ENCODE results near the gene SOX18. TPM values are rescaled to one million over a fixed set of nuclear protein-coding genes. Genes with fewer than 3 reads are reported as not detected.
"Not testable (repeated sequence)": the region's sequence is repeated elsewhere in the genome, so short reads cannot be mapped to it uniquely, and the experiment has no call there.

The SOX18 gene
- total RNA-seq, 2 donors from 2014 or later, result 2.3 to 2.8 TPM

DNA sequence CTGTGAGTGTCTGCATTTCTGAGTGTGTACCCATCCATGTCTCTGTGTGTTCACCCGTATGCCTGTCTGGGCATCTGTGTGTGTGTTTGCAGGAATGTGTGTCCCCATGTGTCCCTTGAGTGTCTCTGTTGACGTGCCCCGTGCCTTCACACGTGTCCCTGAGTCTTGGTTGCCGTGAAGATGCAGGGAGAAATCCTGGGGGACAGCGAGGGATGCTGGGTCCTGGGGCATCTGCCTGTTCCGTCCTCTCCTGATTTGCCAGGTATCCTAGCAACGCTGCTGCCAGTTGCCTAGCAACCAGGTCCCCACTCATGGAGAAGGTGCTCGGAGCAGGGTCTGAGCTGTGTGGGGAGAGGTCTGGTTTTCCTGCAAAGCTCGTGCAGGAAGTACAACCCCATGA is 40.7 kb upstream of the SOX18 start:
- H3K4me1 ChIP-seq (ENCODE audit: control insufficient read depth, insufficient read depth, low read length), result no peaks in the 10 kb centered on the region
- no peak overlapping the region for H3K27ac ChIP-seq (ENCODE audit: low read depth, low read length)
- H3K27me3 Mint-ChIP-seq (ENCODE audit: insufficient read depth), result peaks cover 29% of the 10 kb centered on the region
- H3K36me3 ChIP-seq (ENCODE audit: control insufficient read depth, insufficient read depth, low read length), result no peaks in the 10 kb centered on the region
- H3K9me3 Mint-ChIP-seq, result no peaks in the 10 kb centered on the region
- no peaks in the 10 kb centered on the region for H3K9me3 ChIP-seq (ENCODE audit: control insufficient read depth, low read length)
- H3K27ac Mint-ChIP-seq, result no peak overlapping the region
- no peaks in the 10 kb centered on the region for H3K4me1 Mint-ChIP-seq
- H3K36me3 Mint-ChIP-seq (ENCODE audit: low read depth), result no peaks in the 10 kb centered on the region
- peaks cover 27% of the 10 kb centered on the region for H3K27me3 ChIP-seq (ENCODE audit: control insufficient read depth, insufficient read depth, low read length, poor library complexity, severe bottlenecking)
- H3K4me3 ChIP-seq (ENCODE audit: low read length), result no peak overlapping the region
- WGBS, 2 experiments (ENCODE audit: insufficient coverage in 1 of 2, insufficient read length in 1 of 2), result 80 to 82% methylated on average over 10 of the region's 10 CpGs
- no peak overlapping the region for H3K9ac ChIP-seq (ENCODE audit: extremely low read depth, low read length, poor library complexity, severe bottlenecking)
- H3K4me3 Mint-ChIP-seq, result no peak overlapping the region
- TF ChIP-seq, protein P1, sequence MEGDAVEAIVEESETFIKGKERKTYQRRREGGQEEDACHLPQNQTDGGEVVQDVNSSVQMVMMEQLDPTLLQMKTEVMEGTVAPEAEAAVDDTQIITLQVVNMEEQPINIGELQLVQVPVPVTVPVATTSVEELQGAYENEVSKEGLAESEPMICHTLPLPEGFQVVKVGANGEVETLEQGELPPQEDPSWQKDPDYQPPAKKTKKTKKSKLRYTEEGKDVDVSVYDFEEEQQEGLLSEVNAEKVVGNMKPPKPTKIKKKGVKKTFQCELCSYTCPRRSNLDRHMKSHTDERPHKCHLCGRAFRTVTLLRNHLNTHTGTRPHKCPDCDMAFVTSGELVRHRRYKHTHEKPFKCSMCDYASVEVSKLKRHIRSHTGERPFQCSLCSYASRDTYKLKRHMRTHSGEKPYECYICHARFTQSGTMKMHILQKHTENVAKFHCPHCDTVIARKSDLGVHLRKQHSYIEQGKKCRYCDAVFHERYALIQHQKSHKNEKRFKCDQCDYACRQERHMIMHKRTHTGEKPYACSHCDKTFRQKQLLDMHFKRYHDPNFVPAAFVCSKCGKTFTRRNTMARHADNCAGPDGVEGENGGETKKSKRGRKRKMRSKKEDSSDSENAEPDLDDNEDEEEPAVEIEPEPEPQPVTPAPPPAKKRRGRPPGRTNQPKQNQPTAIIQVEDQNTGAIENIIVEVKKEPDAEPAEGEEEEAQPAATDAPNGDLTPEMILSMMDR (conservative IDR thresholded peaks at IDR 0.05), result no peak
- DNase-seq, result no peak

DNA sequence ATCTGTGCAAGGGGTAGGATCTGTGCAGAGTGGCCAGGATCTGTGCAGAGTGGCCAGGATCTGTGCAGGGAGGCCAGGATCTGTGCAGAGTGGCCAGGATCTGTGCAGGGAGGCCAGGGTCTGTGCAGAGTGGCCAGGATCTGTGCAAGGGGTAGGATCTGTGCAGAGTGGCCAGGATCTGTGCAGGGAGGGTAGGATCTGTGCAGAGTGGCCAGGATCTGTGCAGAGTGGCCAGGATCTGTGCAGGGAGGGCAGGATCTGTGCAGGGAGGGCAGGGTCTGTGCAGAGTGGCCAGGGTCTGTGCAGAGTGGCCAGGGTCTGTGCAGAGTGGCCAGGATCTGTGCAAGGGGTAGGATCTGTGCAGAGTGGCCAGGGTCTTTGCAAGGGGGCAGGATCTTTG is 39.1 kb upstream of the SOX18 start:
- not testable (repeated sequence) for DNase-seq; H3K27ac Mint-ChIP-seq; H3K4me3 ChIP-seq (ENCODE audit: low read length); H3K36me3 ChIP-seq (ENCODE audit: control insufficient read depth, insufficient read depth, low read length); H3K36me3 Mint-ChIP-seq (ENCODE audit: low read depth); H3K4me1 ChIP-seq (ENCODE audit: control insufficient read depth, insufficient read depth, low read length); H3K4me3 Mint-ChIP-seq; H3K27ac ChIP-seq (ENCODE audit: low read depth, low read length); H3K9me3 ChIP-seq (ENCODE audit: control insufficient read depth, low read length); H3K9ac ChIP-seq (ENCODE audit: extremely low read depth, low read length, poor library complexity, severe bottlenecking); H3K4me1 Mint-ChIP-seq; H3K9me3 Mint-ChIP-seq
- H3K27me3 Mint-ChIP-seq (ENCODE audit: insufficient read depth), result peaks cover 39% of the 10 kb centered on the region
- H3K27me3 ChIP-seq (ENCODE audit: control insufficient read depth, insufficient read depth, low read length, poor library complexity, severe bottlenecking), result peaks cover 42% of the 10 kb centered on the region

DNA sequence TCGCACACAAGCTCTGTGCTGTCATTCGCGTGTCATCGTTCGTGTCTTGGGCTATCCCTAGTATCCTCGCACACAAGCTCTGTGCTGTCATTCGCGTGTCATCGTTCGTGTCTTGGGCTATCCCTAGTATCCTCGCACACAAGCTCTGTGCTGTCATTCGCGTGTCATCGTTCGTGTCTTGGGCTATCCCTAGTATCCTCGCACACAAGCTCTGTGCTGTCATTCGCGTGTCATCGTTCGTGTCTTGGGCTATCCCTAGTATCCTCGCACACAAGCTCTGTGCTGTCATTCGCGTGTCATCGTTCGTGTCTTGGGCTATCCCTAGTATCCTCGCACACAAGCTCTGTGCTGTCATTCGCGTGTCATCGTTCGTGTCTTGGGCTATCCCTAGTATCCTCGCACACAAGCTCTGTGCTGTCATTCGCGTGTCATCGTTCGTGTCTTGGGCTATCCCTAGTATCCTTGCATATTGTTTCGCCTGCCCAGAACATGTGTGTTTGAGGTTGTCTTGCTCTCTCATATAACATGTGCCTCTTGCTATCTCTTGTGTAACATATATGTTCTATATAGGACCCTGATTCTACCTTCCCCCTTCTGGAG is 37.9 kb upstream of the SOX18 start:
- H3K27me3 Mint-ChIP-seq (ENCODE audit: insufficient read depth), result peaks cover 46% of the 10 kb centered on the region
- H3K9me3 ChIP-seq (ENCODE audit: control insufficient read depth, low read length); H3K9ac ChIP-seq (ENCODE audit: extremely low read depth, low read length, poor library complexity, severe bottlenecking); DNase-seq; H3K4me3 ChIP-seq (ENCODE audit: low read length); H3K4me3 Mint-ChIP-seq; H3K27ac ChIP-seq (ENCODE audit: low read depth, low read length); H3K36me3 Mint-ChIP-seq (ENCODE audit: low read depth); H3K27ac Mint-ChIP-seq; H3K36me3 ChIP-seq (ENCODE audit: control insufficient read depth, insufficient read depth, low read length); H3K4me1 ChIP-seq (ENCODE audit: control insufficient read depth, insufficient read depth, low read length); H3K9me3 Mint-ChIP-seq; H3K4me1 Mint-ChIP-seq: not testable (repeated sequence)
- WGBS, 2 experiments (ENCODE audit: insufficient coverage in 1 of 2, insufficient read length in 1 of 2), result 100% methylated on average over 5 of the region's 36 CpGs; no CpG with 5 or more reads in 1 of the 2 experiments
- peaks cover 51% of the 10 kb centered on the region for H3K27me3 ChIP-seq (ENCODE audit: control insufficient read depth, insufficient read depth, low read length, poor library complexity, severe bottlenecking)

DNA sequence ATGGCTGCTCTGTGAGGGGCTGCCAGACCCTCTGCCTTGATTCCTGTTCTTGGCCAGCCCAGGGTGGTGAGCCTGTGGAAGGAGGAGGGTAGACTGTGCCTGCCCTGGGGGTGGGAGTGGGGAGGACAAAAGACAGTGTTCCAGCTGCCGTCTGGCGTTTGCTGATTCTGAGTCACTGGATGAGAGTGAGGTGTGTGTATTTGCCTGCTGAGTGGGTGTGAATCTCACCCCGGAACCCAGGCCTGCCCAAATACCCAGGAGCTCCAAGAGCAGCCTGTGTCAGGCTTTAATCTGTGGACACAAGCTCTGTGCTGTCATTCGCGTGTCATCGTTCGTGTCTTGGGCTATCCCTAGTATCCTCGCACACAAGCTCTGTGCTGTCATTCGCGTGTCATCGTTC is 37.4 kb upstream of the SOX18 start:
- H3K27ac ChIP-seq (ENCODE audit: low read depth, low read length), result no peak overlapping the region
- 74 to 85% methylated on average over 3 to 5 of the region's 11 CpGs for WGBS, 2 experiments (ENCODE audit: insufficient coverage in 1 of 2, insufficient read length in 1 of 2)
- H3K4me1 ChIP-seq (ENCODE audit: control insufficient read depth, insufficient read depth, low read length), result no peaks in the 10 kb centered on the region
- H3K27me3 ChIP-seq (ENCODE audit: control insufficient read depth, insufficient read depth, low read length, poor library complexity, severe bottlenecking), result peaks cover 51% of the 10 kb centered on the region
- H3K4me3 ChIP-seq (ENCODE audit: low read length), result no peak overlapping the region
- H3K36me3 ChIP-seq (ENCODE audit: control insufficient read depth, insufficient read depth, low read length), result no peaks in the 10 kb centered on the region
- TF ChIP-seq, protein P1 (conservative IDR thresholded peaks at IDR 0.05), result no peak
- no peaks in the 10 kb centered on the region for H3K9me3 ChIP-seq (ENCODE audit: control insufficient read depth, low read length)
- Mint-ChIP-seq H3K9me3 (no peaks in the 10 kb centered on the region), H3K4me1 (peaks cover 9% of the 10 kb centered on the region), H3K27ac (no peak overlapping the region), H3K36me3 (ENCODE audit: low read depth) (no peaks in the 10 kb centered on the region), H3K27me3 (ENCODE audit: insufficient read depth) (peaks cover 52% of the 10 kb centered on the region), H3K4me3 (no peak overlapping the region)
- H3K9ac ChIP-seq (ENCODE audit: extremely low read depth, low read length, poor library complexity, severe bottlenecking), result no peak overlapping the region
- DNase-seq, result no peak
